Activated T-helper 9 cell treated with anti-CD3 and anti-CD28 coated beads, Interleukin-2, amount 50 U/mL, for 16 hours (primary cell): ENCODE data around the gene USP10.
"Not testable (repeated sequence)": the region's sequence is repeated elsewhere in the genome, so short reads cannot be mapped to it uniquely, and the experiment has no call there.

Experiments used
- DNase-seq: peaks from one replicate; pipeline ENCODE4 v3.0.0-alpha.2; 2020; ENCODE audit warnings: low read depth

The USP10 gene

GRCh38 chr16:84675423-84675822, 24.4 kb upstream of the USP10 start:
- no peak for DNase-seq

- DNase-seq = no peak
Measured at GRCh38 chr16:84675884-84676283, 23.9 kb upstream of the USP10 start.

DNA sequence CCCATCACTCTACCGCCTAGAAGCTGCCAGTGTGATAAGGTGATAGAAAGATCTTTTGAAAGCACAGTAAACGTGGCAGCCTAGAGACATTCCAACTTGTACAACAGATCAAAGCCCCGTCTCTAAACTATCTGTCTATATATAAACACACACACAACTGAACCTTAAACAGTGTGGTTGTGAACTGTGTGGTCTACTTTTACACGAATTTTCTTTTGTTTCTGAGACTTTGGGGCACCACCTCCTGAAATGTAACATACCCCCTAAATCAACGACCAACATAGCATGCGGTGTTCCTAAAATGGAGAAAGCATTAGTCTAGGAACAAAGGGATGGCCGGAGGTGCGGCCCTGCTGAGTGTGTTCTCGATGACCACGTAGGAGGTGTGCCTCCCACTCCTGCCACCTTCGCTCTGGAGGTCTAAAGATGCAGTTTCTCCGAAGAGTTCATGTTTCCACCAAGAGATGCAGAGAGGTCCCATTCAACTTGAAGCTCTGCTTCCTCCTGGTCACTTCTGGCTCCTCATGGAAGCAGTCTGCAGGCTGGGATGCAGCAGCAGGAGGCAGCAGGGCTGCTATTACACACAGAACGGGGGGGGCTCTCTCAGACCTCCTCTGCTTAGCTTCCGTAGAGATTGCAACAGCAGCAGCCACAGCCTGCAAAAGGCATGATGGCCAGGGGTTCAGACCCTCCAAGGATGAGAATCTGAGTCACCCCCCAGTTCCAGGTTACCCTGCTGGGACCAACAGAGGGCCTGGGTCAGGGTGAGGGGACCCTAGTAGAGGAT, 22.6 kb upstream of the USP10 start:
- DNase-seq = no peak

GRCh38 chr16:84677849-84678248, 22.0 kb upstream of the USP10 start:
- no peak for DNase-seq

DNA sequence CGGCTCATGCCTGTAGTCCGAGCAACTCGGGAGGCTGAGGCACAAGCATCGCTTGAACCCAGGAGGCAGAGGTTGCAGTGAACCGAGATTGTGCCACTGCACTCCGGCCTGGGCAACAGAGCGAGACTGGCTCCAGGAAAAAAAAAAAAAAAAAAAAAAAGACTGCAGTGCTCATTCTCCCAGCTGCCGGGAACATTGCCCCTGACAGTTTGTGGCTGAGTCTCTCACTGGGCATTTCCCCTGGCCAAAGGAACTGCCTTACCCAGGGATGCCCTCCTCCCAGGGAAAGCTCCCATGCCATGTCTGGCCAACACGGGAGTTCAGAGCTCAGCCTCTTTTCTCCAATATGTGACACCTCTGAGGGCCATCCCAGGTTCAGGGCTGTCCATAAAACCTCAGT, 21.3 kb upstream of the USP10 start:
- no peak for DNase-seq

GRCh38 chr16:84680165-84680842, 19.5 kb upstream of the USP10 start:
- DNase-seq = no peak

DNA sequence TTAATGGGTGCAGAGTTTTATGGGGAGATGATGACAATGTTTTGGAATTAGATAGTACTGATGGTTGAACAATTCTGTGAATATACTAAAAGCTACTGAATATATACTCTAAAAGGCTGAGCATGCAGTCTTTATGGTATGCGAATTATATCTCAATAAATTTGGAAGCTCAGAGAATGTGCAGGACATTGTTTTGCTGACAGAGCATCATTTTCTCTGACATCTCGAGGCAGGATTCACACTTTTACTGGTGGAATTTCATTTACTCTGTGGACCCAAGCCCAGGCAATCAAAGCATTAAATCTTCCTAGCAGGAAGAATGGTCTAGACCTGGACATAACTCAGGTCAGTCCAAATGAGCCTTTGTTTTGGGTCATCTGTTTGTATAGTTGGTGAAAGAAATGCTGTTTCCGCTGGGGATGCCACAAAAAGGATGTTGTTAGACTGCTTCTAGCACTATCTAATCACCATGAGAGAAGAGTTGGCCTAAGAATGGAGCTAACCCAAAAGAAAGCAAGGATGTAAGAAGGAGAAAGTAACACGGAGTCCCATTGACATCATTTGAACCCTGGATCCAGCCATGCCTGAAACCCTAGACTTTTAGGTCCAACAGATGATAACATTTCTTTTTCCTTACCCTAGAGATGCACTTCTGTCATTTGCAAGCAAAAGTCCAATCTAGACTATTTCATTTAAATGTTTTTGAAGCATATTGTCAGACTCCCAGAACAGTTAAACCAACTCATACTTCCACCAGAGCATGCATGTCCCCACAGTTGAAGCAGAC, 18.8 kb upstream of the USP10 start:
- DNase-seq = no peak

DNA sequence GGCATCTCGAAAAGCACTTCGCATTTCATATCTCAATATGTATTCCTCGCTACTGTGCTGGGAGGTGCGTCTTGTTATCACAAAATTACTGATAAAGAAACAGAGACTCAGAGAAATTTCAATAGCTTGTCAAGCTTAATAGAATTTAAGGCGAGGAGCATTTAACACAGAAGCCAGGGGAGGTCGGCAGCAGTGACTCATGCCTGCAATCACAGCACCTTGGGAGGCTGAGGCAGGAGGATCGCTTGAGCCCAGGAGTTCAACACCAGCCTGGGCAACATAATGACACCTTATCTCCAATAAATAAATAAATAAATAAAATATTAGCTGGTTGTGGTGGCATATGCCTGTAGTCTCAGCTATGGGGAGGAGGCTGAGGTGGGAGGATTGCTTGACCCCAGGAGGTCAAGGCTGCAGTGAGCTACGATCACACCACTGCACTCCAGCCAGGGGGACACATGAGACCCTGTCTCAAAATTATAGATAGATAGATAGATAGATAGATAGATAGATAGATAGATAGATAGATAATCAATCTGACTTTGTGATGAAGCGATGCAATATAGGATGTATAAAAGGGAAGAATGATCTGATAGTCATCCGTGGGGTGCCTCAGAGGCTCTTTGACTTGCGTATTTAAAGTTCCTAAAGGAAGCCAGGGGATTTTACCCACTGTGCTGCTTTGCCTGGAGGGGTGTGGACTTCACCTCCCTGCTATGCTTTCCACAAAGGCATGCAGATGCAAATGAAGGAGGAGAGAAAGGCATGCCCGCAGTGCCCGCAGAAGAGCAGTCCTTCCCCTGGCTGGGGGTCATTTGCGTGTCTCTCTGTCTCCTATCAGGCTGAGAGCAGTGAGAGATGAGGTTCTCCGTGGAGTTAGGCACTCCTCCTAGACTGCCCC, 15.9 kb upstream of the USP10 start:
- DNase-seq = no peak

DNA sequence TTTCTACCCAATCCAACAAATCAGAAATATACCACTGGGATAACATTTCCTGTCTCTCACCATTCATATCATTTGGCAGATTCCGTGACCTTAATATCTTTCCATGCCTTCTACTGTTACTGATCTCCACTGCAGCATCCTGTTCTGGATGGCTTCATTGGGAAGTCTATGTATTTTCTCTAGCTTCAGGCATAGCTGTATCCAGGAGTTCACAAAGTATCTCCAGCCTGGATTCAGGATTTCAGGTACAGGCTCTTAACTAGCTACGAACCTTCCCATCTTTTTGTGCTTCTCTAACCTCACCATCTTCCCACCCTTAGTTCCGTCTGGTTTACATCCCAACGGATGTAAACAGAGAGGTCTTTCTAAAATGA, 15.2 kb upstream of the USP10 start:
- no peak for DNase-seq

GRCh38 chr16:84685210-84685609, 14.6 kb upstream of the USP10 start:
- no peak for DNase-seq

- no peak for DNase-seq
Measured at GRCh38 chr16:84686707-84687298, 13.0 kb upstream of the USP10 start.

DNA sequence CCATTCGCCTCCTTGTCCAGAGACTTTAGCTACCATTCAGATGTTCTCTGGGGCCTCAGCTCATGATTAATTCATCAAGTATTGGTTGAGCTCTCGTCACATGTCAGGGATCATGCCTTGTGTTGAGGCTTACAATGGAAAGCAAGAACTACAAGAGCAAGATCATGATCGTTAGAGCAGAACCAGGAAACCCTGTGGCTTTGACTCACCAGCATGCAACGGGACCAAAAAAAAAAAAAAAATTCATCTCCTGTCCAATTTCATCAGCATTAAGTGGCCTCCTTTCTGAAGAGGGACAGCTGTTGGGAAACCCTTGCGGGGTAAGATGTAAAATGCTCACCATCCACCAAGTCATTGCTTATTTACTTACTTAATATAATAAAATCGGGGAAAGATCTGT, 12.1 kb upstream of the USP10 start:
- DNase-seq = no peak

DNA sequence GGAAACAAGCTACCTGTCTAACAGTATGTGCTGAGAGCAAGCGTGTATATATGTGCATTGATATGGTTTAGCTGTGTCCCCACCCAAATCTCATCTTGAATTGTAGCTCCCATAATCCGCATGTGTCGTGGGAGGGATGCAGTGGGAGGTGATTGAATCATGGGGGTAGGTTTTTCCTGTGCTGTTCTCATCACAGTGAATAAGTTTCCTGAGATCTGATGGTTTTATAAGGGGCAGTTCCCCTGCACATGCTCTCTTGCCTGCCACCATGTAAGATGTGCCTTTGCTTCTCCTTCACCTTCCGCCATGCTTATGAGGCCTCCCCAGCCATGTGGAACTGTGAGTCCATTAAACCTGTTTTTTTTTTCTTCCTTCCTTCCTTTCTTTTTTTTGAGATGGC, 11.6 kb upstream of the USP10 start:
- not testable (repeated sequence) for DNase-seq

DNA sequence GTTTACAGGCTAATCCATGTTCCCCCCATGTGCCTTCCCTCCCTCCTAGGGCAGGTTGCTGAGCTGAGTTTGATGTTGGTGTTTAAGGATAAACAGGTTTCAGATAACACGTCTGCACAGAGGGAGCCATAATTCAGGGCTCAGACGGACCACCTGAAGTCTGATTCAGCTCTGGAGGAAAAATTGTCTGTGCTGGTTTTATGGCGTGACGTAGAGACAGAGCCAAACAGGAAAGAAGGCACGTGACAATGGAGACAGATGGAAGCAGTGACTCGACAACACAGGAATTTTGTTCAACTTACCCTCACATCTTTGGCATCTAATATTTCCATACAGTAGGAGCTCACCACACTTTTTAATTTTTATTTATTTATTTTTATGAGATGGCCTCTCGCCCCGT, 10.7 kb upstream of the USP10 start:
- no peak for DNase-seq

GRCh38 chr16:84690088-84690819, 9.5 kb upstream of the USP10 start:
- DNase-seq = no peak

- DNase-seq = no peak
Measured at GRCh38 chr16:84692451-84693214, 7.2 kb upstream of the USP10 start.

DNA sequence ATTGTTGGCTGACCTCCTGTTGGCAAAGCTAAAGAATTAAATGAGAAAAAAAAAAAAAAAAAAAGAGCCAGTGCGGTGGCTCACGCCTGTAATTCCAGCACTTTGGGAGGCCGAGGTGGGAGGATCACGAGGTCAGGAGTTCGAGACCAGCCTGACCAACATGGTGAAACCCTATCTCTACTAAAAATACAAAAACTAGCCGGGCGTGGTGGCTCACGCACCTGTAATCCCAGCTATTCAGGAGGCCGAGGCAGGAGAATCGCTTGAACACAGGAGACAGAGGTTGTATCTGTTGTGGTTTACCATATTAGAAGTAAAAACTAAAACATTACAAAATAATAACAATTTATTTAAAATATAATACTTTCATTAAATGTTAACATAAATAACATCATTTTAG, 5.9 kb upstream of the USP10 start:
- not testable (repeated sequence) for DNase-seq

DNA sequence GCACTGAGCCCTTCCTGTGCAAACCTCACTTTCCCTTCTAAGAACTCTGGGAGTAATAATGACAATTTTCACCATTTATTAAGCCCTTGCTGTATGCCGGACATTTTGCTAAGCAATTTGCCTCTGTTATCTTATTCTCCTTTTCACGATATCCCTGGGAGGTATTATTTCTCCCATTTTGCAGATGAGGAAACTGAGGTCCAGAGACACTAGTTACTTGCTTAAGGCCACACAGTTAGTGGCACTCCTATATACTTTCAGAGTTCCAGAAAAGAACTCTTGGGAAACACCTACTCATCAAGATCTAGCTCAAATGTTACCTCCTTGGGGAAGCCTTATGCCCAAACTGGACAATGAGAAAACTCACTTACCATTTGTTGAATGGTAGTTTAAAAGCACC, 4.8 kb upstream of the USP10 start:
- DNase-seq = no peak

- DNase-seq = no peak
Measured at GRCh38 chr16:84699147-84699711, 571 bp upstream of the USP10 start.
